ENCODE data around the gene EBF3. TPM values are rescaled to one million over a fixed set of nuclear protein-coding genes. Genes with fewer than 3 reads are reported as not detected.

Gene EBF3
- total RNA-seq, 5 donors from 2014 or later (not counting 1 experiment from before 2014, with no cell fraction given), result not detected

DNA sequence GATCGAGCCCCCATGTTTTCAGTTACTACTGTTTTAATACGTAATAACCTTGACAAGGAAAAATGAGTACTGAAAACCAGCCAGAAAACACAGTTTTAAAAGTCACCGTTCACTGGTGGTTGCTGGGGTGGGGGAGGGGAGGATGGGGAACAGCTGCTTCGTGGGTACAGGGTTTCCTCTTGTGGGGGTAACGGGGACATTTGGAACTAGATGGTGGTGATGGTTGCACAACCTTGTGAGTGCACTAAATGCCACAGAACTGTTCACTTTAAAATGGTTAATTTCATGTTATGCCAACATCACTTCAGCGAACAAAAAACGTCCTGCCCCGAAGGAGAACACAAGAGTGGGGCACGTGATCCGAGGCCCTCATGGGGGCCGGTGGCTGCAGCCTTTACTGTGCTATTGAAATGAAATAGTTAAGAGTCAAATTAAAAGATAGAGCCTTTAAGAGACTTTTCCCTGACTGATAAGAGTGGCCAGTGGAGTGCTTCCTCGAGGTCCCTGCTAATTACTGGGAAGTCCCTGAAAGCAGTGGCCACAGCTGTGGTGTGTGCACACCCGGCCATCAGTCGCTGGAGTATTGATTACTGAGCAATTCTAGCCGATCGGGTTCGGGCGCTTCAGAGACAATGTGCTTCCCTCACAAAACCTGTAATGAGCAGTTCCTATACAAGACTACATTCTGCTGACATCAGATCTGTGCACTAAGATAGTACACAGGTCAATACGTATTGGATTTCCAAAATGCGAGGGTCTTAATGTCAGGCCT is 80.3 kb downstream of the EBF3 start:
- Mint-ChIP-seq H3K4me3 (no peak overlapping the region), H3K9me3 (no peaks in the 10 kb centered on the region), H3K27me3 (peaks cover 3 to 6% of the 10 kb centered on the region in 2 donors), H3K36me3 (no peaks in the 10 kb centered on the region), H3K27ac (no peak overlapping the region), H3K4me1 (no peaks in the 10 kb centered on the region)
- DNase-seq (no peak), ATAC-seq (replicated peaks in 1 of 4) (no peak)
- POLR2A ChIA-PET, result no interaction called here
- Histone ChIP-seq H3K36me3 (ENCODE audit: control insufficient read depth in 2 of 2, extremely low read depth in 1 of 2, insufficient read depth in 1 of 2, low read length in 1 of 2) (no peaks in the 10 kb centered on the region), H3K9me3 (no peaks in the 10 kb centered on the region), H3K27ac (ENCODE audit: low read length) (no peak overlapping the region), H3K27me3 (replicated peaks in 1 of 2; ENCODE audit: control insufficient read depth in 2 of 2, extremely low read depth in 1 of 2, insufficient read depth in 2 of 2, low read length in 1 of 2) (peaks cover 0 to 5% of the 10 kb centered on the region in 2 experiments), H3K4me3 (ENCODE audit: control insufficient read depth in 1 of 2, extremely low read depth in 1 of 2, low read length in 1 of 2) (no peak overlapping the region), H3K4me1 (ENCODE audit: control insufficient read depth in 1 of 2, extremely low read depth in 1 of 2, insufficient read depth in 2 of 2, low read length in 2 of 2) (no peaks in the 10 kb centered on the region)
- CTCF ChIA-PET, result interaction anchor here in 1 of 2 donors (0.6 kb wide), 2 partner anchors 35 to 745 kb away, joined by 3 read pairs; no protein-coding TSS in a partner anchor
- 71% methylated on average over 11 of the region's 20 CpGs for WGBS (ENCODE audit: insufficient coverage)

DNA sequence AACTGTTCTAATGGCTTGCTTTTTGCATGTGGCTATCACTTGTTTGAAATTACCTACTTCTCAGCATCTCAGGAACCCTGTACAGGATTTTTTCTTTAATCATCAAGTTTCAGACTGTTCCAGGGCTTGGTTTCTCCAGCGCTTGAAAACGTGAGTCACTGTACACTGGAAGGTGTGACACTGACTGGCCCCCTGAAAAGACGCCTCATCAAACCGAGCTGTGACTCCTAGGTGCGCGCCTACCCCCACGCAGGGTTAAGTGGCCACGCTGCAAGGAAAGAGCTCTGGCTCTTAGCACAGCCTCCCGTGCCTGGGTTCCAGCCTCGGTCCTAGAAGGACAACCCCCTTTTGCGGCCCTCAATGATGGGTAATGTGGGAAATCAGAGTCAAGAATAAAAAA is 81.0 kb downstream of the EBF3 start:
- no peak for DNase-seq
- Mint-ChIP-seq H3K4me3 (no peak overlapping the region), H3K36me3 (no peaks in the 10 kb centered on the region), H3K4me1 (no peaks in the 10 kb centered on the region), H3K27ac (no peak overlapping the region), H3K9me3 (no peaks in the 10 kb centered on the region), H3K27me3 (peaks cover 3 to 6% of the 10 kb centered on the region in 2 donors)
- Histone ChIP-seq H3K9me3 (no peaks in the 10 kb centered on the region), H3K27ac (ENCODE audit: low read length) (no peak overlapping the region), H3K27me3 (replicated peaks in 1 of 2; ENCODE audit: control insufficient read depth in 2 of 2, extremely low read depth in 1 of 2, insufficient read depth in 2 of 2, low read length in 1 of 2) (peaks cover 0 to 5% of the 10 kb centered on the region in 2 experiments), H3K36me3 (ENCODE audit: control insufficient read depth in 2 of 2, extremely low read depth in 1 of 2, insufficient read depth in 1 of 2, low read length in 1 of 2) (no peaks in the 10 kb centered on the region), H3K4me3 (ENCODE audit: control insufficient read depth in 1 of 2, extremely low read depth in 1 of 2, low read length in 1 of 2) (no peak overlapping the region), H3K4me1 (ENCODE audit: control insufficient read depth in 1 of 2, extremely low read depth in 1 of 2, insufficient read depth in 2 of 2, low read length in 2 of 2) (no peaks in the 10 kb centered on the region)
- WGBS (ENCODE audit: insufficient coverage), result 84% methylated on average over 8 of the region's 11 CpGs
- ChIA-PET POLR2A (no interaction called here), CTCF (no interaction called here)
- no peak for ATAC-seq (replicated peaks in 1 of 4)

DNA sequence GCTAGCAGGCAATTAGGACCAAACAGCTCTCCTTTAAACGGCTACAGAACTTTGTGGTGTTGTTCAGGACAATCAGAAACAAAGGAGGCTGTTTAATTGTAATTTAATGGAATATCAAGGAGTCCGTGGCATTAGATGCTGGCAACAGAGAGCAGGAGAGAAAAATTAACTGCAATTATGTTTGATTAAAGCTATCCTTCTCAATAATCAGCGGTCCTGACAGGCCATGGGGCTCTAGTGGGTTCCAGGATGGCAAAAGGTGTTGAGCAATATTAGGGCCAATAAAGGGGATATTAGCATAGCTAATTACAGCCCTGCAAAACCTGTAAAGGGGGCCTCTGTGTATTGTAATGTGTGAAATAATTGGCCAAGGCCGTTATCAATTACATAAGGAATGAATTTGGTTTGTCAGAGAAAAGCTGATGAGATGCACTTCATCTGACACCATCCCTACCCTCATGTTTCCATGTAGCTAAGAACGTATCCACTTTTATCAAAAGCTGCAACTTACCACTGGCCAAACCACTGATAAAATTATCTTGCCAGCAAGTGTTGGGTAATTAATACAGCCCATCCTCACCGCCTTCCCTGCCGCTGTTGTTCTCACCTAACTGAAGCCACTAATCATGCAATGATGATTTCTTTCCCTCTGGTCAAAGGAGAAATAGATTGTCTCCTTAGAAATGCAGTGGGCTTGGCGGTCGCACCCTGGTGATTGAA is 81.6 kb downstream of the EBF3 start:
- no peaks in the 10 kb centered on the region for H3K4me1 Mint-ChIP-seq
- H3K4me3 ChIP-seq (ENCODE audit: control insufficient read depth in 1 of 2, extremely low read depth in 1 of 2, low read length in 1 of 2), result no peak overlapping the region
- ChIA-PET CTCF (no interaction called here), POLR2A (interaction anchor here in 1 of 2 donors (0.6 kb wide), 1 partner anchor 436 kb away, joined by 7 read pairs; no protein-coding TSS in a partner anchor)
- no peaks in the 10 kb centered on the region for H3K9me3 ChIP-seq
- peaks cover 3 to 6% of the 10 kb centered on the region in 2 donors for H3K27me3 Mint-ChIP-seq
- no peak overlapping the region for H3K27ac ChIP-seq (ENCODE audit: low read length)
- WGBS (ENCODE audit: insufficient coverage), result 52% methylated on average over 2 of the region's 9 CpGs
- no peak for DNase-seq
- H3K4me3 Mint-ChIP-seq, result no peak overlapping the region
- H3K36me3 Mint-ChIP-seq, result no peaks in the 10 kb centered on the region
- H3K27ac Mint-ChIP-seq, result no peak overlapping the region
- no peaks in the 10 kb centered on the region for H3K4me1 ChIP-seq (ENCODE audit: control insufficient read depth in 1 of 2, extremely low read depth in 1 of 2, insufficient read depth in 2 of 2, low read length in 2 of 2)
- no peaks in the 10 kb centered on the region for H3K9me3 Mint-ChIP-seq
- no peaks in the 10 kb centered on the region for H3K36me3 ChIP-seq (ENCODE audit: control insufficient read depth in 2 of 2, extremely low read depth in 1 of 2, insufficient read depth in 1 of 2, low read length in 1 of 2)
- peaks cover 0 to 5% of the 10 kb centered on the region in 2 experiments for H3K27me3 ChIP-seq (replicated peaks in 1 of 2; ENCODE audit: control insufficient read depth in 2 of 2, extremely low read depth in 1 of 2, insufficient read depth in 2 of 2, low read length in 1 of 2)
- no peak for ATAC-seq (replicated peaks in 1 of 4)

DNA sequence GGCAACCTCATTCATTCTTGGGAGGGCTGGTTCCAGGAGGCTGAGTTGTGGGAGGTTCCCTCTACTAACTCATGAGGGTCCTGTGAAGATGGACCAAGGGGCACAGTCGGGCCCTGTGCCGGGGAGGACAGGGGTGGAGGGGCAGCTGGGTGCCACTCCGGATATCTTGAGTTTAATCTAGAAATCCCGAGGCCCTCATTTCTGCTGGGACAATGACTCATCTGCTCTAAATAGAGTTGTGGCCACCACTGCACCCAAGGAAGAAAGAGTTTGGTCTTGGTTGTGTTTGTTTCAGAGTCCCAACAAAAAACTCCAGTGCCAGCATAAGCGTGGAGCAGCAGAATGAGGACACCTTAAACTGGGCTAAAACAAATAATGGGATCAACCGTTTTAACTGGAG is 82.4 kb downstream of the EBF3 start:
- Histone ChIP-seq H3K27ac (ENCODE audit: low read length) (no peak overlapping the region), H3K27me3 (replicated peaks in 1 of 2; ENCODE audit: control insufficient read depth in 2 of 2, extremely low read depth in 1 of 2, insufficient read depth in 2 of 2, low read length in 1 of 2) (peaks cover 0 to 8% of the 10 kb centered on the region in 2 experiments), H3K36me3 (ENCODE audit: control insufficient read depth in 2 of 2, extremely low read depth in 1 of 2, insufficient read depth in 1 of 2, low read length in 1 of 2) (no peaks in the 10 kb centered on the region), H3K9me3 (no peaks in the 10 kb centered on the region), H3K4me3 (ENCODE audit: control insufficient read depth in 1 of 2, extremely low read depth in 1 of 2, low read length in 1 of 2) (no peak overlapping the region), H3K4me1 (ENCODE audit: control insufficient read depth in 1 of 2, extremely low read depth in 1 of 2, insufficient read depth in 2 of 2, low read length in 2 of 2) (no peaks in the 10 kb centered on the region)
- ChIA-PET CTCF (no interaction called here), POLR2A (interaction anchor here in 1 of 2 donors (0.6 kb wide), 1 partner anchor 435 kb away, joined by 7 read pairs; no protein-coding TSS in a partner anchor)
- Mint-ChIP-seq H3K4me3 (no peak overlapping the region), H3K27me3 (peaks cover 3 to 6% of the 10 kb centered on the region in 2 donors), H3K27ac (no peak overlapping the region), H3K9me3 (no peaks in the 10 kb centered on the region), H3K4me1 (no peaks in the 10 kb centered on the region), H3K36me3 (no peaks in the 10 kb centered on the region)
- DNase-seq, result no peak
- no peak for ATAC-seq (replicated peaks in 1 of 4)
- 61% methylated on average over 3 of the region's 6 CpGs for WGBS (ENCODE audit: insufficient coverage)

DNA sequence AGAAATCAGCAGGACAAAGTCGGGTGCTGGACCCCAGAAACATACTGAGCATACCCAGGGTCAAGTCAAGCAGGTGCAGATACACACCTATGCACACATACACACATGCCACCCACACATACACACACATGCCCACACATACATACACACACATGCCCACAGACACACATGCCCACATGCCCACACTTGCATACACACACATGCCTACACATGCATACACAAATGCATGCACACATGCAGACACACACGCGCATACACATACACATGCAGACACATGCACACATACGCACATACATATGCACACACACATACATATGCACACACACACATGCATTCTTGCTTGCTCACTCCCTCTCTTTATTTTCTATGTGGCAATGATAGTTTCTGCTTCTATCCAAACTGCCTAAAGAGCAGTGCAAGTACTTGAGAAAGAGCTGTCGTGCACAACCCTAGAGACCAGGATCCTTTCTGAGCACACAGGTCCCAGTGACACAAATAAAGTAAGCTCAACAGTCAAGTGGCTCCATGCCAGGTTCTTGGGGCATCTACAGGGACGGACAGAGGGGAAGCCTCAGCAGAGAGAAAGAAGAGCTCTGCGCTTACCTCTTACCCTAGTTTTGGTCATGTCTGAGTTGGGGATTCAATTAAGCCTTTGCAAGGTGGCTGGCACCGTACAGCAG is 83.7 kb downstream of the EBF3 start:
- DNase-seq (no peak), ATAC-seq (replicated peaks in 1 of 4) (no peak)
- Histone ChIP-seq H3K27me3 (replicated peaks in 1 of 2; ENCODE audit: control insufficient read depth in 2 of 2, extremely low read depth in 1 of 2, insufficient read depth in 2 of 2, low read length in 1 of 2) (peaks cover 0 to 8% of the 10 kb centered on the region in 2 experiments), H3K9me3 (no peaks in the 10 kb centered on the region), H3K4me1 (ENCODE audit: control insufficient read depth in 1 of 2, extremely low read depth in 1 of 2, insufficient read depth in 2 of 2, low read length in 2 of 2) (no peaks in the 10 kb centered on the region), H3K4me3 (ENCODE audit: control insufficient read depth in 1 of 2, extremely low read depth in 1 of 2, low read length in 1 of 2) (no peak overlapping the region), H3K27ac (ENCODE audit: low read length) (no peak overlapping the region), H3K36me3 (ENCODE audit: control insufficient read depth in 2 of 2, extremely low read depth in 1 of 2, insufficient read depth in 1 of 2, low read length in 1 of 2) (no peaks in the 10 kb centered on the region)
- Mint-ChIP-seq H3K36me3 (no peaks in the 10 kb centered on the region), H3K4me1 (no peaks in the 10 kb centered on the region), H3K4me3 (no peak overlapping the region), H3K9me3 (no peaks in the 10 kb centered on the region), H3K27me3 (peaks cover 4 to 7% of the 10 kb centered on the region in 2 donors), H3K27ac (no peak overlapping the region)
- ChIA-PET CTCF (no interaction called here), POLR2A (interaction anchor here in 1 of 2 donors (0.6 kb wide), 1 partner anchor 1475 kb away, joined by 3 read pairs; no protein-coding TSS in a partner anchor)
- WGBS (ENCODE audit: insufficient coverage), result 76% methylated on average over 5 of the region's 8 CpGs

DNA sequence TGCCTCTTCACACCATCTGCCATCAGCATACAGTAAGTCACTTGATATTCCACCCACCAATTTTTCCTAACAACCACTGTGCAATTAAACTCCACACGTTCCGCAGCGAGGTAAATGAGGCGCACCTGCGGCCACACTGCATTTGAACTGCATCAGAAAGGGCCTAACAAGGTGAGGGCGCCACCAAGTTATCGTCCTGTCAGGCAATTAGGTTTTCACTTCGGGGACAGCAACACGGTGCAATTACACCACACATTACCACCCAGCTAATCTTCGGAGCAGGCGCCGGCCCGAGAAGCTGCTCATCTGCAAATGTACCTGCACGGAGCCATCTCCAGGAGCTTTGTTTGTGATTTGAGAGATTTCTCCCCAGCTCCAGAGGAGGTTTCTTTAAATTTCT is 84.4 kb downstream of the EBF3 start:
- no peaks in the 10 kb centered on the region for H3K4me1 ChIP-seq (ENCODE audit: control insufficient read depth in 1 of 2, extremely low read depth in 1 of 2, insufficient read depth in 2 of 2, low read length in 2 of 2)
- DNase-seq, result no peak
- no peak overlapping the region for H3K4me3 Mint-ChIP-seq
- peaks cover 4 to 7% of the 10 kb centered on the region in 2 donors for H3K27me3 Mint-ChIP-seq
- ATAC-seq (replicated peaks in 1 of 4), result no peak
- H3K36me3 Mint-ChIP-seq, result no peaks in the 10 kb centered on the region
- no peaks in the 10 kb centered on the region for H3K36me3 ChIP-seq (ENCODE audit: control insufficient read depth in 2 of 2, extremely low read depth in 1 of 2, insufficient read depth in 1 of 2, low read length in 1 of 2)
- H3K27ac ChIP-seq (ENCODE audit: low read length), result no peak overlapping the region
- POLR2A ChIA-PET, result no interaction called here
- CTCF ChIA-PET, result no interaction called here
- H3K9me3 Mint-ChIP-seq, result no peaks in the 10 kb centered on the region
- H3K9me3 ChIP-seq, result no peaks in the 10 kb centered on the region
- no peak overlapping the region for H3K4me3 ChIP-seq (ENCODE audit: control insufficient read depth in 1 of 2, extremely low read depth in 1 of 2, low read length in 1 of 2)
- WGBS (ENCODE audit: insufficient coverage), result 88% methylated on average over 8 of the region's 14 CpGs
- peaks cover 0 to 8% of the 10 kb centered on the region in 2 experiments for H3K27me3 ChIP-seq (replicated peaks in 1 of 2; ENCODE audit: control insufficient read depth in 2 of 2, extremely low read depth in 1 of 2, insufficient read depth in 2 of 2, low read length in 1 of 2)
- H3K27ac Mint-ChIP-seq, result no peak overlapping the region
- no peaks in the 10 kb centered on the region for H3K4me1 Mint-ChIP-seq
